Body of pancreas (tissue), 4 donors: ENCODE results near the gene ARSJ.

Experiments used
- CTCF ChIP-seq, 7 experiments: fragments of 450-650 bp in 4 of 7; fragments of 200-600 bp in 3 of 7; sonication (generic) in 3 of 7; IDR thresholded peaks; one replicate each; pipeline ENCODE4 v1.5.1; 2016 to 2019; ENCODE audit warnings: antibody characterized with exemption in 7 of 7
- POLR2A ChIP-seq, 3 donors: fragments of 450-650 bp; IDR thresholded peaks; one replicate each; pipeline ENCODE4 v1.6.1; 2016; ENCODE audit warnings: antibody characterized with exemption in 3 of 3, mild to moderate bottlenecking in 2 of 3

- TF ChIP-seq CTCF (IDR thresholded peaks at IDR 0.05) (no peak), POLR2A (IDR thresholded peaks at IDR 0.05) (no peak)
Observed at GRCh38 chr4:113968473-113968872, 11.0 kb downstream of the ARSJ start.
